ENCODE measurements around the gene CACNA1G.

GRCh38 chr17:50642071-50642721, 81.7 kb downstream of the CACNA1G start:
- TF ChIP-seq CTCF (conservative IDR thresholded peaks at IDR 0.05; ENCODE audit: low read depth, low read length): no peak
- TF ChIP-seq EZH2 (IDR thresholded peaks at IDR 0.05; ENCODE audit: low read length, unreplicated experiment): no peak

Data from PC-3 (cell line).